ENCODE measurements around the gene RAX. TPM values are rescaled to one million over a fixed set of nuclear protein-coding genes. Genes with fewer than 3 reads are reported as not detected.

The RAX gene
- total RNA-seq, 2 experiments from 2014 or later, result not detected

DNA sequence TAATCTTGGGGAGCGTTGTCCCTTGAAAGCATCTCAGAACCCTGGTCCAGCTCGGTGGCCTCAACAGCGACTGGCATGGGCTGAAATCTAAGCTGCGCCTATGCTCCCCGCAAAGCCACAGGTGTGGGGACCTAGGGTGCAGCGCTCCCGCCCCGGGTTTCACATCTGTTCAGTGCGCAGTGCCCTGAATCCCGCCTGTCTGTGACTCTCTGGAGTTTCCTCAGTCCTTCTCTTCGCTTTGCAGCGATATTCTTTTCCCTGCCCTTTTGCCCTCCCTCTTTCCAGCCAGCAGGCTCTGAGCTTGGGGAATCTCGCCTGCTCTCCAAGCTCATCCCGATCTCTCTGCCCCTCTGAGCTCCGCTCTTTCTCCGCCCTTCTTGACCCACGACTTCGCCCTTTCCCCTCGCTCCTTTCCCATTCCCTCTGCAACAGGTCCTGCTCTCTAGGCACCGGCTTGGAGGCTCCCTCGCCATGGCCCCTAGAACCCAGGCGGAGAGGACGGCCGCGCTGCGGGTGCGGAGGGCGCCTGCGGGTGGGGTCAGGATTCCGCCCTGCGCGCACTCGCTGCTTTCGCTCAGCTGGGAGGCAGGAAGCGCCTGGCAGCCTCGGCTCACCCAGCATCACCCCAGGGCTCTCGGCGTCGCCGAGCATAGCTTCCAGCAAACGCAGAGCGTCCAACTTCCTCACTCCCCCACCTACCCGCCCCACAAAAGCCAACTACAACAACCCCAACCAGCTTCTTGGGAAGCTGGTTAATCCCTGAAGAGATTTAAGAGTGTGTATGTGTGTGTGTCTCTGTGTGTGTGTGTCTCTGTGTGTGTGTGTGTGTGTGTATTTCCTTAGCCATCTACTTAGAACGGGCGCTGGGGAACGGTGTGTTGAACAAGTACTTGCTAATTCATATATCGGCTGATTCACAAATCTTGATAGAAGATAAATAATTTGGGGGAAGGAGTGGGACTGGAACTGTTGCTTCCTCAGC, 52.2 kb downstream of the RAX start:
- ATAC-seq (ENCODE audit: low read depth) (no peak), DNase-seq (no peak)
- Mint-ChIP-seq H3K36me3 (no peaks in the 10 kb centered on the region), H3K9me3 (no peaks in the 10 kb centered on the region), H3K4me1 (peaks cover 3% of the 10 kb centered on the region), H3K27me3 (peaks cover 72% of the 10 kb centered on the region), H3K27ac (no peak overlapping the region), H3K4me3 (no peak overlapping the region)
- POLR2A ChIA-PET, result no interaction called here

- POLR2A ChIA-PET, result no interaction called here
These were observed 53.0 kb downstream of the RAX start for GRCh38 chr18:59220164-59220783.

GRCh38 chr18:59219672-59220163, 53.5 kb downstream of the RAX start, which contains the start of gene GRP:
GRP (plus strand) TSS chr18:59220158; CDS start chr18:59220266, 108 bp downstream.
- no peaks in the 10 kb centered on the region for H3K9me3 Mint-ChIP-seq
- peaks cover 3% of the 10 kb centered on the region for H3K4me1 Mint-ChIP-seq
- H3K4me3 Mint-ChIP-seq, result no peak within 1 kb of the TSS
- ATAC-seq (ENCODE audit: low read depth), result no peak
- H3K27me3 Mint-ChIP-seq, result peaks cover 74% of the 10 kb centered on the region
- H3K27ac Mint-ChIP-seq, result no peak within 1 kb of the TSS
- DNase-seq, result no peak
- no peaks in the 10 kb centered on the region for H3K36me3 Mint-ChIP-seq
- POLR2A ChIA-PET, result no interaction called here

More at GRCh38 chr18:59220164-59220783, 53.0 kb downstream of the RAX start:
- peaks cover 3% of the 10 kb centered on the region for H3K4me1 Mint-ChIP-seq
- ATAC-seq (ENCODE audit: low read depth) (no peak), DNase-seq (no peak)
- no peaks in the 10 kb centered on the region for H3K9me3 Mint-ChIP-seq
- H3K27ac Mint-ChIP-seq, result no peak overlapping the region
- H3K27me3 Mint-ChIP-seq, result peaks cover 74% of the 10 kb centered on the region
- H3K36me3 Mint-ChIP-seq, result no peaks in the 10 kb centered on the region
- H3K4me3 Mint-ChIP-seq, result no peak overlapping the region

GRCh38 chr18:59218018-59218417, 55.2 kb downstream of the RAX start:
- H3K9me3 Mint-ChIP-seq, result no peaks in the 10 kb centered on the region
- POLR2A ChIA-PET, result no interaction called here

More at GRCh38 chr18:59218018-59218417, 55.2 kb downstream of the RAX start:
- peaks cover 65% of the 10 kb centered on the region for H3K27me3 Mint-ChIP-seq
- ATAC-seq (ENCODE audit: low read depth), result no peak
- DNase-seq, result no peak
- H3K4me1 Mint-ChIP-seq, result peaks cover 3% of the 10 kb centered on the region
- H3K27ac Mint-ChIP-seq, result no peak overlapping the region
- no peaks in the 10 kb centered on the region for H3K36me3 Mint-ChIP-seq
- H3K4me3 Mint-ChIP-seq, result no peak overlapping the region

Other genes with a start within 250 kb of the RAX start
- gene SEC11C, start 133.6 kb downstream of the RAX start, total RNA-seq, result 10 to 100 TPM; 38.4 to 39.9 TPM
- not detected for gene GRP, start 53.3 kb downstream of the RAX start, total RNA-seq
- not detected for gene CPLX4, start 45.2 kb upstream of the RAX start, total RNA-seq
- 10 to 100 TPM; 56.5 to 58.5 TPM for gene LMAN1, start 85.8 kb upstream of the RAX start, total RNA-seq